SK-N-SH (cell line): ENCODE measurements around the gene SLC66A3. TPM values are rescaled to one million over a fixed set of nuclear protein-coding genes. Genes with fewer than 3 reads are reported as not detected.
A peak's percentile ranks its signal among the peaks of the same experiment; 100 is the strongest.

Source experiments
- CTCF ChIA-PET: fragments of 300-600, 350-600 bp; formaldehyde crosslinking; extraction: SDS; loops from one replicate; lab custom pipeline; 2021; lab: Yijun Ruan, JAX
- POLR2A ChIA-PET: fragments of 350-600 bp; sonication (Branson Sonifier 250); formaldehyde crosslinking; extraction: SDS; loops from one replicate; lab custom pipeline; 2020; ENCODE audit warnings: antibody characterized with exemption, inconsistent platforms; lab: Yijun Ruan, JAX
- DNase-seq: peaks from one replicate; pipeline ENCODE4 v3.0.0; 2012
- H2AFZ ChIP-seq: fragments of 200-600 bp; sonication (generic); 2 replicates; pipeline ENCODE4 v1.8.1; 2016; ENCODE audit warnings: antibody characterized with exemption, mild to moderate bottlenecking, low read depth
- H3F3A ChIP-seq: fragments of 200-600 bp; sonication (generic); replicated peaks from 2 replicates; pipeline ENCODE3; 2016; ENCODE audit warnings: antibody characterized with exemption, mild to moderate bottlenecking; ENCODE audit not compliant: insufficient read depth
- H3K27ac ChIP-seq, 2 experiments: fragments of 200-500 bp in 1 of 2; fragments of 200-600 bp in 1 of 2; sonication (Bioruptor generic) in 1 of 2; sonication (generic), shearing (Covaris generic) in 1 of 2; 2 replicates each; pipeline versions ENCODE4 v1.5.1 to v1.6.1; 2014 to 2016; ENCODE audit warnings: low read depth in 2 of 2, inconsistent platforms in 1 of 2, low read length in 1 of 2, mild to moderate bottlenecking in 1 of 2, mixed read lengths in 1 of 2
- H3K27me3 ChIP-seq: fragments of 200-600 bp; sonication (generic), shearing (Covaris generic); 2 replicates; pipeline ENCODE4 v1.6.1; 2016; ENCODE audit warnings: mixed run types; ENCODE audit not compliant: insufficient read depth
- H3K36me3 ChIP-seq, 2 experiments: fragments of 200-500 bp in 1 of 2; fragments of 200-600 bp in 1 of 2; sonication (Bioruptor generic) in 1 of 2; sonication (generic) in 1 of 2; replicated peaks in 1 of 2; 2 replicates each; pipeline versions ENCODE3 to v1.5.1; 2014 to 2016; ENCODE audit warnings: low read length in 1 of 2, mild to moderate bottlenecking in 1 of 2; ENCODE audit not compliant: insufficient read depth in 2 of 2, control insufficient read depth in 1 of 2
- H3K4me1 ChIP-seq, 2 experiments: fragments of 200-500 bp in 1 of 2; fragments of 200-600 bp in 1 of 2; sonication (Bioruptor generic) in 1 of 2; sonication (generic), shearing (Covaris generic) in 1 of 2; 2 replicates each; pipeline versions ENCODE4 v1.5.1 to v1.6.1; 2014 to 2016; ENCODE audit warnings: low read depth in 1 of 2, low read length in 1 of 2, mixed run types in 1 of 2; ENCODE audit not compliant: insufficient read depth in 2 of 2, control insufficient read depth in 1 of 2
- H3K4me2 ChIP-seq: fragments of 200-600 bp; sonication (generic), shearing (Covaris generic); 2 replicates; pipeline ENCODE4 v1.6.1; 2017; ENCODE audit warnings: mixed run types
- H3K4me3 ChIP-seq, 2 experiments: fragments of 200-500 bp in 1 of 2; fragments of 200-600 bp in 1 of 2; sonication (Bioruptor generic) in 1 of 2; sonication (generic), shearing (Covaris generic) in 1 of 2; 2 replicates each; pipeline versions ENCODE4 v1.5.1 to v1.8.1; 2014 to 2016; ENCODE audit warnings: low read depth in 2 of 2, inconsistent platforms in 1 of 2, low read length in 1 of 2, mild to moderate bottlenecking in 1 of 2, mixed read lengths in 1 of 2, moderate library complexity in 1 of 2
- H3K79me2 ChIP-seq: fragments of 200-600 bp; sonication (generic); 2 replicates; pipeline ENCODE4 v1.8.1; 2017; ENCODE audit warnings: mild to moderate bottlenecking; ENCODE audit not compliant: insufficient read depth
- H3K9ac ChIP-seq: fragments of 200-600 bp; sonication (generic); 2 replicates; pipeline ENCODE4 v1.6.1; 2017; ENCODE audit warnings: mixed run types
- H3K9me2 ChIP-seq: fragments of 200-600 bp; sonication (generic); 2 replicates; pipeline ENCODE4 v1.6.1; 2017; ENCODE audit warnings: mixed run types
- H3K9me3 ChIP-seq: fragments of 200-600 bp; sonication (generic); 2 replicates; pipeline ENCODE4 v1.6.1; 2017; ENCODE audit warnings: mixed run types, mild to moderate bottlenecking, moderate library complexity
- H4K20me1 ChIP-seq: fragments of 200-600 bp; sonication (generic); 2 replicates; pipeline ENCODE4 v1.6.1; 2017; ENCODE audit warnings: mild to moderate bottlenecking, mixed run types; ENCODE audit not compliant: insufficient read depth
- CTCF ChIP-seq: fragments of 200-600 bp; sonication (generic); IDR thresholded peaks from 2 replicates; pipeline ENCODE4 v1.6.1; 2017; ENCODE audit warnings: antibody characterized with exemption, mild to moderate bottlenecking, moderate library complexity
- EZH2phosphoT487 ChIP-seq: fragments of 200-600 bp; sonication (generic); IDR thresholded peaks from 2 replicates; pipeline ENCODE4 v1.6.1; 2017; ENCODE audit warnings: low read depth, mixed run types, mild to moderate bottlenecking, antibody characterized with exemption, moderate library complexity, borderline replicate concordance
- FOSL2 ChIP-seq: IDR thresholded peaks from 2 replicates; pipeline ENCODE4 v1.4.0; 2012; ENCODE audit warnings: low read depth, mild to moderate bottlenecking, moderate library complexity, borderline replicate concordance
- FOXM1 ChIP-seq: IDR thresholded peaks from 2 replicates; pipeline ENCODE4 v1.4.0; 2012; ENCODE audit warnings: low read depth, mild to moderate bottlenecking
- GATA2 ChIP-seq: sonication (generic); formaldehyde crosslinking; IDR thresholded peaks from 2 replicates; pipeline ENCODE4 v1.5.0; 2020; ENCODE audit warnings: mild to moderate bottlenecking, missing genetic modification reagents
- MAX ChIP-seq: IDR thresholded peaks from 2 replicates; pipeline ENCODE4 v1.4.0; 2012; ENCODE audit warnings: low read depth
- NRF1 ChIP-seq: IDR thresholded peaks from 2 replicates; pipeline ENCODE4 v1.6.1; 2012; ENCODE audit warnings: low read depth, mild to moderate bottlenecking, low read length
- PBX3 ChIP-seq: IDR thresholded peaks from 2 replicates; pipeline ENCODE4; 2012
- POLR2AphosphoS5 ChIP-seq: IDR thresholded peaks from 2 replicates; pipeline ENCODE4 v1.6.1; 2012; ENCODE audit warnings: low read depth, low read length
- SIN3A ChIP-seq: IDR thresholded peaks from 2 replicates; pipeline ENCODE4 v1.6.1; 2012; ENCODE audit warnings: low read depth, mild to moderate bottlenecking, low read length, moderate library complexity, borderline replicate concordance
- TAF1 ChIP-seq: IDR thresholded peaks from 2 replicates; pipeline ENCODE4 v1.6.1; 2012; ENCODE audit warnings: low read depth, mild to moderate bottlenecking, low read length, moderate library complexity, borderline replicate concordance
- TCF12 ChIP-seq: IDR thresholded peaks from 2 replicates; pipeline ENCODE4 v1.4.0; 2012
- TEAD4 ChIP-seq: IDR thresholded peaks from 2 replicates; pipeline ENCODE4 v1.4.0; 2012; ENCODE audit warnings: mild to moderate bottlenecking, borderline replicate concordance; ENCODE audit not compliant: insufficient read depth
- USF1 ChIP-seq: IDR thresholded peaks from 2 replicates; pipeline ENCODE4 v1.4.0; 2012; ENCODE audit warnings: low read depth, borderline replicate concordance
- polyA plus RNA-seq, 3 experiments: library from polyadenylated mRNA; depleted of rRNA; stranded (reverse); fragments of >200 nt; gene quantifications; 2 replicates each; pipeline ENCODE4 v1.2.3, GENCODE V29; 2012

SLC66A3 gene
- polyA plus RNA-seq, 1 of the 3 experiments (the other 2 are of a cell fraction): 49.0 TPM

GRCh38 chr2:11208083-11208482, 52.8 kb downstream of the SLC66A3 start (continued):
- no peak for TF ChIP-seq USF1
- TF ChIP-seq SIN3A: no peak
- no peak for TF ChIP-seq FOXM1
- no peak for TF ChIP-seq POLR2AphosphoS5
- TF ChIP-seq, all 33 proteins: peak for 0

- H3K9ac ChIP-seq: no peak overlapping the region
- peak overlapping the region in 1 of 2 experiments; percentile 12; a peak in 1 of 4 replicates for H3K27ac ChIP-seq
- H3K79me2 ChIP-seq: no peaks in the 10 kb centered on the region
- no peaks in the 10 kb centered on the region for H4K20me1 ChIP-seq
- peaks cover 13% of the 10 kb centered on the region for H3F3A ChIP-seq
- H3K9me2 ChIP-seq: no peaks in the 10 kb centered on the region
- ChIA-PET CTCF (interaction anchor here (0.9 to 2.4 kb wide), 9 partner anchors 15 to 249 kb away, joined by 3 to 4 read pairs (median 3); partner anchors contain the start of gene SLC66A3), POLR2A (no interaction called here)
- no peak for TF ChIP-seq MAX
- TF ChIP-seq USF1: no peak
- TF ChIP-seq EZH2phosphoT487: no peak
- no peak for TF ChIP-seq TAF1
- TF ChIP-seq TCF12: no peak
- no peak for TF ChIP-seq FOSL2
- TF ChIP-seq NRF1: no peak
- TF ChIP-seq CTCF: no peak
- no peak for TF ChIP-seq TEAD4
- no peak for TF ChIP-seq PBX3
- TF ChIP-seq GATA2 (CRISPR knock-in tag): no peak
- H3K4me3 ChIP-seq: no peak overlapping the region
- no peak for DNase-seq
- no peak overlapping the region for H3K4me2 ChIP-seq
- H3K36me3 ChIP-seq: peaks cover 72 to 75% of the 10 kb centered on the region in 2 experiments
- no peaks in the 10 kb centered on the region; a peak in 1 of 4 replicates for H3K4me1 ChIP-seq
- no peak overlapping the region for H2AFZ ChIP-seq
- no peaks in the 10 kb centered on the region for H3K9me3 ChIP-seq
- H3K27me3 ChIP-seq: no peaks in the 10 kb centered on the region
These were observed 57.4 kb downstream of the SLC66A3 start for GRCh38 chr2:11212645-11213044.
